Measurements from ENCODE around the gene CASQ1.

CASQ1 gene

DNA sequence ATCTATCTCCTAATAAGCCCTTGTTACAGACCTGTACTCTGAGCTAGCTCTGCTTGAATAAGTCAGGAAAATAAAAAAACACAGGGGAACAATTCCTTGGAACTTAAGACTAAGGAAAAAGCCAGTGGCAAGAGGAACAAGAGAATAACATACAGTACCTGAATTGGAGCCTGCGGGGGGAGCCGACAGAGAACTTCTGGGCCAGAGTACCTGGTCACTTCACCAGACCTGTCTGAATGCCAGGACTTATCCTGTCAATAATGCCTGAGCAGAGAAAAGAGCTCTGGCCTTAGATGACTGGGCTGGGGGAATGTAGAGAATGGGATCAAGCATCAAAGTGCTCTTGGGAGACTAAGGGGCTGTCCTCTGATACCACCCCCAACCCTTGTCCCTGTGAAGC lies 29.9 kb downstream of the CASQ1 start (continued):
- TF ChIP-seq PATZ1 (CRISPR knock-in tag; IDR thresholded peaks at IDR 0.05; ENCODE audit: borderline replicate concordance): no peak
- TF ChIP-seq TOX (CRISPR knock-in tag; IDR thresholded peaks at IDR 0.05; ENCODE audit: borderline replicate concordance): no peak
- TF ChIP-seq ZNF8 (CRISPR knock-in tag; IDR thresholded peaks at IDR 0.05): no peak

GRCh38 chr1:160221089-160221488 lies 30.7 kb downstream of the CASQ1 start:
- TF ChIP-seq, protein P1, sequence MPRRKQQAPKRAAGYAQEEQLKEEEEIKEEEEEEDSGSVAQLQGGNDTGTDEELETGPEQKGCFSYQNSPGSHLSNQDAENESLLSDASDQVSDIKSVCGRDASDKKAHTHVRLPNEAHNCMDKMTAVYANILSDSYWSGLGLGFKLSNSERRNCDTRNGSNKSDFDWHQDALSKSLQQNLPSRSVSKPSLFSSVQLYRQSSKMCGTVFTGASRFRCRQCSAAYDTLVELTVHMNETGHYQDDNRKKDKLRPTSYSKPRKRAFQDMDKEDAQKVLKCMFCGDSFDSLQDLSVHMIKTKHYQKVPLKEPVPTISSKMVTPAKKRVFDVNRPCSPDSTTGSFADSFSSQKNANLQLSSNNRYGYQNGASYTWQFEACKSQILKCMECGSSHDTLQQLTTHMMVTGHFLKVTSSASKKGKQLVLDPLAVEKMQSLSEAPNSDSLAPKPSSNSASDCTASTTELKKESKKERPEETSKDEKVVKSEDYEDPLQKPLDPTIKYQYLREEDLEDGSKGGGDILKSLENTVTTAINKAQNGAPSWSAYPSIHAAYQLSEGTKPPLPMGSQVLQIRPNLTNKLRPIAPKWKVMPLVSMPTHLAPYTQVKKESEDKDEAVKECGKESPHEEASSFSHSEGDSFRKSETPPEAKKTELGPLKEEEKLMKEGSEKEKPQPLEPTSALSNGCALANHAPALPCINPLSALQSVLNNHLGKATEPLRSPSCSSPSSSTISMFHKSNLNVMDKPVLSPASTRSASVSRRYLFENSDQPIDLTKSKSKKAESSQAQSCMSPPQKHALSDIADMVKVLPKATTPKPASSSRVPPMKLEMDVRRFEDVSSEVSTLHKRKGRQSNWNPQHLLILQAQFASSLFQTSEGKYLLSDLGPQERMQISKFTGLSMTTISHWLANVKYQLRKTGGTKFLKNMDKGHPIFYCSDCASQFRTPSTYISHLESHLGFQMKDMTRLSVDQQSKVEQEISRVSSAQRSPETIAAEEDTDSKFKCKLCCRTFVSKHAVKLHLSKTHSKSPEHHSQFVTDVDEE (CRISPR knock-in tag; IDR thresholded peaks at IDR 0.05): no peak
- TF ChIP-seq BACH2 (CRISPR knock-in tag; IDR thresholded peaks at IDR 0.05; ENCODE audit: borderline replicate concordance): no peak
- TF ChIP-seq, protein P2, sequence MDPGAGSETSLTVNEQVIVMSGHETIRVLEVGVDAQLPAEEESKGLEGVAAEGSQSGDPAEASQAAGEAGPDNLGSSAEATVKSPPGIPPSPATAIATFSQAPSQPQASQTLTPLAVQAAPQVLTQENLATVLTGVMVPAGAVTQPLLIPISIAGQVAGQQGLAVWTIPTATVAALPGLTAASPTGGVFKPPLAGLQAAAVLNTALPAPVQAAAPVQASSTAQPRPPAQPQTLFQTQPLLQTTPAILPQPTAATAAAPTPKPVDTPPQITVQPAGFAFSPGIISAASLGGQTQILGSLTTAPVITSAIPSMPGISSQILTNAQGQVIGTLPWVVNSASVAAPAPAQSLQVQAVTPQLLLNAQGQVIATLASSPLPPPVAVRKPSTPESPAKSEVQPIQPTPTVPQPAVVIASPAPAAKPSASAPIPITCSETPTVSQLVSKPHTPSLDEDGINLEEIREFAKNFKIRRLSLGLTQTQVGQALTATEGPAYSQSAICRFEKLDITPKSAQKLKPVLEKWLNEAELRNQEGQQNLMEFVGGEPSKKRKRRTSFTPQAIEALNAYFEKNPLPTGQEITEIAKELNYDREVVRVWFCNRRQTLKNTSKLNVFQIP (CRISPR knock-in tag; IDR thresholded peaks at IDR 0.05; ENCODE audit: borderline replicate concordance, low read depth): no peak
- no peak for TF ChIP-seq TOX (CRISPR knock-in tag; IDR thresholded peaks at IDR 0.05; ENCODE audit: borderline replicate concordance)
- no peak for TF ChIP-seq RARB (CRISPR knock-in tag; IDR thresholded peaks at IDR 0.05)
- no peak for TF ChIP-seq ZFP3 (CRISPR knock-in tag; IDR thresholded peaks at IDR 0.05)
- TF ChIP-seq, protein P3, sequence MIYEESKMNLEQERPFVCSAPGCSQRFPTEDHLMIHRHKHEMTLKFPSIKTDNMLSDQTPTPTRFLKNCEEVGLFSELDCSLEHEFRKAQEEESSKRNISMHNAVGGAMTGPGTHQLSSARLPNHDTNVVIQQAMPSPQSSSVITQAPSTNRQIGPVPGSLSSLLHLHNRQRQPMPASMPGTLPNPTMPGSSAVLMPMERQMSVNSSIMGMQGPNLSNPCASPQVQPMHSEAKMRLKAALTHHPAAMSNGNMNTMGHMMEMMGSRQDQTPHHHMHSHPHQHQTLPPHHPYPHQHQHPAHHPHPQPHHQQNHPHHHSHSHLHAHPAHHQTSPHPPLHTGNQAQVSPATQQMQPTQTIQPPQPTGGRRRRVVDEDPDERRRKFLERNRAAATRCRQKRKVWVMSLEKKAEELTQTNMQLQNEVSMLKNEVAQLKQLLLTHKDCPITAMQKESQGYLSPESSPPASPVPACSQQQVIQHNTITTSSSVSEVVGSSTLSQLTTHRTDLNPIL (CRISPR knock-in tag; IDR thresholded peaks at IDR 0.05; ENCODE audit: low read depth): no peak
- TF ChIP-seq ZNF8 (CRISPR knock-in tag; IDR thresholded peaks at IDR 0.05): no peak
- no peak for ATAC-seq

- no peak for ATAC-seq
- TF ChIP-seq GLIS3 (CRISPR knock-in tag; IDR thresholded peaks at IDR 0.05) (no peak), ESRRG (CRISPR knock-in tag; IDR thresholded peaks at IDR 0.05) (no peak), SNAI2 (CRISPR knock-in tag; IDR thresholded peaks at IDR 0.05) (no peak), OSR1 (CRISPR knock-in tag; IDR thresholded peaks at IDR 0.05) (no peak), ISL1 (CRISPR knock-in tag; IDR thresholded peaks at IDR 0.05) (no peak), ZNF565 (CRISPR knock-in tag; conservative IDR thresholded peaks at IDR 0.05; ENCODE audit: low read depth) (no peak), ARNTL (CRISPR knock-in tag; IDR thresholded peaks at IDR 0.05; ENCODE audit: borderline replicate concordance, low read depth) (no peak), ZNF70 (CRISPR knock-in tag; IDR thresholded peaks at IDR 0.05) (no peak), TCF4 (CRISPR knock-in tag; IDR thresholded peaks at IDR 0.05; ENCODE audit: borderline replicate concordance) (no peak), CSRNP3 (CRISPR knock-in tag; IDR thresholded peaks at IDR 0.05) (no peak), TOX (CRISPR knock-in tag; IDR thresholded peaks at IDR 0.05; ENCODE audit: borderline replicate concordance) (no peak), PATZ1 (CRISPR knock-in tag; IDR thresholded peaks at IDR 0.05; ENCODE audit: borderline replicate concordance) (no peak)
- TF ChIP-seq, protein P3 (CRISPR knock-in tag; IDR thresholded peaks at IDR 0.05; ENCODE audit: low read depth): no peak
Measured at GRCh38 chr1:160222546-160222945, 32.2 kb downstream of the CASQ1 start.

All from SK-N-SH treated with all-trans-retinoic acid at 6 μM for 48 hours (cell line).